ENCODE measurements around the gene ZNF324.

DNA sequence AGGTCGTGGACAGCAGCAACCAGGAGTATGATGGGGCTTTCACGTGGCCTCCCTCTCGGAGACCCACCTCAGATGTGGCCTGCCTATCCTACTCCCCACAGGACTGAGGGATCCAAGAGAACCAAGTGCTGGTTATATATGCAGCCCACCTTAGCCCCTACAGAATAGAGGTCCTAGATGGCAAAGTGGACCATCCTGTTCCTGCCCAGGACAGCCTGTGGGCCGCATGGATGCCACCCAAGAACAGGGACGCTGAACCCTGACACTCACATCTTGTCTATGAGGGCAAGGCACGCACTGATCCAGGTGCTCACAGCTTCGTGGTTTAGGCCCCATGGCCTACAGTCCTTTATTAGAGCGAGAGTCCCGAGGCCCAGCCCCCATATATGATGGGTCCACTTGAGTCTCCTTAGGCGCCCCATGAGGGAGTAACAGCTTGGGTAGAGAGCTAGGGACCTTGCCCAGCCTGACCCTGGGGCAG lies 46.4 kb downstream of the ZNF324 start:
- TF ChIP-seq, protein P1, sequence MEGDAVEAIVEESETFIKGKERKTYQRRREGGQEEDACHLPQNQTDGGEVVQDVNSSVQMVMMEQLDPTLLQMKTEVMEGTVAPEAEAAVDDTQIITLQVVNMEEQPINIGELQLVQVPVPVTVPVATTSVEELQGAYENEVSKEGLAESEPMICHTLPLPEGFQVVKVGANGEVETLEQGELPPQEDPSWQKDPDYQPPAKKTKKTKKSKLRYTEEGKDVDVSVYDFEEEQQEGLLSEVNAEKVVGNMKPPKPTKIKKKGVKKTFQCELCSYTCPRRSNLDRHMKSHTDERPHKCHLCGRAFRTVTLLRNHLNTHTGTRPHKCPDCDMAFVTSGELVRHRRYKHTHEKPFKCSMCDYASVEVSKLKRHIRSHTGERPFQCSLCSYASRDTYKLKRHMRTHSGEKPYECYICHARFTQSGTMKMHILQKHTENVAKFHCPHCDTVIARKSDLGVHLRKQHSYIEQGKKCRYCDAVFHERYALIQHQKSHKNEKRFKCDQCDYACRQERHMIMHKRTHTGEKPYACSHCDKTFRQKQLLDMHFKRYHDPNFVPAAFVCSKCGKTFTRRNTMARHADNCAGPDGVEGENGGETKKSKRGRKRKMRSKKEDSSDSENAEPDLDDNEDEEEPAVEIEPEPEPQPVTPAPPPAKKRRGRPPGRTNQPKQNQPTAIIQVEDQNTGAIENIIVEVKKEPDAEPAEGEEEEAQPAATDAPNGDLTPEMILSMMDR (IDR thresholded peaks at IDR 0.05 in 2 of 3, conservative IDR thresholded peaks at IDR 0.05 in 1 of 3; ENCODE audit: borderline replicate concordance in 1 of 3, insufficient read depth in 1 of 3, low read depth in 2 of 3, low read length in 2 of 3) = no peak
- TF ChIP-seq POLR2A (IDR thresholded peaks at IDR 0.05; ENCODE audit: borderline replicate concordance, extremely low read depth, insufficient read depth, insufficient read length) (no peak), POLR2AphosphoS5 (IDR thresholded peaks at IDR 0.05; ENCODE audit: low read depth, low read length) (no peak)

Data from HCT116 (cell line).